ENCODE data around the gene SPATA17.
A peak's percentile ranks its signal among the peaks of the same experiment; 100 is the strongest.

Gene SPATA17

GRCh38 chr1:217747156-217747769 lies 116.1 kb downstream of the SPATA17 start:
- CTCF ChIA-PET, result interaction anchor here (0.6 to 0.7 kb wide), 2 partner anchors 353 to 424 kb away, joined by 3 to 5 read pairs; no protein-coding TSS in a partner anchor
- peak; percentile 81 for TF ChIP-seq CTCF (conservative IDR thresholded peaks at IDR 0.05; ENCODE audit: low read depth)
- POLR2A ChIA-PET (ENCODE audit: low non-redundant PET), result no interaction called here
- H3K27ac ChIP-seq, result no peak overlapping the region
- DNase-seq (ENCODE audit: low spot score), result peak; percentile 17

GRCh38 chr1:217769768-217770167 lies 138.6 kb downstream of the SPATA17 start:
- no peak for TF ChIP-seq CTCF (conservative IDR thresholded peaks at IDR 0.05; ENCODE audit: low read depth)
- no peak for DNase-seq (ENCODE audit: low spot score)
- CTCF ChIA-PET, result no interaction called here
- no peak overlapping the region for H3K27ac ChIP-seq
- POLR2A ChIA-PET (ENCODE audit: low non-redundant PET), result no interaction called here

GRCh38 chr1:217770918-217771317 lies 139.8 kb downstream of the SPATA17 start:
- no peak for DNase-seq (ENCODE audit: low spot score)
- TF ChIP-seq CTCF (conservative IDR thresholded peaks at IDR 0.05; ENCODE audit: low read depth), result no peak
- H3K27ac ChIP-seq, result no peak overlapping the region
- POLR2A ChIA-PET (ENCODE audit: low non-redundant PET), result no interaction called here
- CTCF ChIA-PET, result interaction anchor here (0.6 kb wide), 1 partner anchor 82 kb away, joined by 3 read pairs; no protein-coding TSS in a partner anchor

GRCh38 chr1:217776693-217777092 lies 145.5 kb downstream of the SPATA17 start:
- no peak for TF ChIP-seq CTCF (conservative IDR thresholded peaks at IDR 0.05; ENCODE audit: low read depth)
- DNase-seq (ENCODE audit: low spot score), result no peak
- POLR2A ChIA-PET (ENCODE audit: low non-redundant PET), result no interaction called here
- CTCF ChIA-PET, result no interaction called here
- H3K27ac ChIP-seq, result no peak overlapping the region

GRCh38 chr1:217781056-217781455 lies 149.9 kb downstream of the SPATA17 start:
- no peak for DNase-seq (ENCODE audit: low spot score)
- CTCF ChIA-PET, result no interaction called here

GRCh38 chr1:217791091-217791490 lies 159.9 kb downstream of the SPATA17 start:
- TF ChIP-seq CTCF (conservative IDR thresholded peaks at IDR 0.05; ENCODE audit: low read depth), result no peak
- ChIA-PET POLR2A (ENCODE audit: low non-redundant PET) (no interaction called here), CTCF (no interaction called here)
- no peak for DNase-seq (ENCODE audit: low spot score)
- no peak overlapping the region for H3K27ac ChIP-seq

More at GRCh38 chr1:217781056-217781455, 149.9 kb downstream of the SPATA17 start:
- no peak overlapping the region for H3K27ac ChIP-seq
- no peak for TF ChIP-seq CTCF (conservative IDR thresholded peaks at IDR 0.05; ENCODE audit: low read depth)
- POLR2A ChIA-PET (ENCODE audit: low non-redundant PET), result no interaction called here
